WTC11 (cell line): ENCODE results near the gene HVCN1. TPM values are rescaled to one million over a fixed set of nuclear protein-coding genes. Genes with fewer than 3 reads are reported as not detected.

ENCODE experiments used
- ATAC-seq: fragments of 200-7000 bp; cut with Tn5 transposase; 2 replicates; pipeline ENCODE4 v1.10.0; 2021; ENCODE audit warnings: mild to moderate bottlenecking, moderate library complexity
- CTCF ChIA-PET: fragments of 300-600 bp; sonication (Branson Sonifier 250); formaldehyde crosslinking; loops from one replicate; lab custom pipeline; 2021; ENCODE audit warnings: antibody characterized with exemption; lab: Charles Lee
- POLR2A ChIA-PET: fragments of 350-600 bp; sonication (Branson Sonifier 250); formaldehyde crosslinking; loops from one replicate; lab custom pipeline; 2021; ENCODE audit warnings: antibody characterized with exemption; lab: Charles Lee
- DNase-seq: peaks from one replicate; pipeline ENCODE4 v3.0.0; 2021; ENCODE audit warnings: low spot score
- H3K27ac Mint-ChIP-seq: 2 replicates; pipeline ENCODE4 v1.8.0; 2021; ENCODE audit warnings: mixed read lengths
- H3K27me3 Mint-ChIP-seq: 2 replicates; pipeline ENCODE4 v1.8.0; 2021; ENCODE audit warnings: low read depth, mild to moderate bottlenecking, moderate library complexity, mixed read lengths
- H3K36me3 Mint-ChIP-seq: 2 replicates; pipeline ENCODE4 v1.8.0; 2021; ENCODE audit warnings: mixed read lengths
- H3K4me1 Mint-ChIP-seq: 2 replicates; pipeline ENCODE4 v1.8.0; 2022; ENCODE audit warnings: mixed read lengths
- H3K4me3 Mint-ChIP-seq: 2 replicates; pipeline ENCODE4 v1.8.0; 2021; ENCODE audit warnings: mild to moderate bottlenecking, moderate library complexity, mixed read lengths
- H3K9me3 Mint-ChIP-seq: 2 replicates; pipeline ENCODE4 v1.8.0; 2021; ENCODE audit warnings: mixed read lengths
- ATF1 ChIP-seq: sonication (generic); formaldehyde crosslinking; IDR thresholded peaks from 2 replicates; pipeline ENCODE4 v1.8.1; 2023; ENCODE audit warnings: mild to moderate bottlenecking, moderate library complexity, missing genetic modification reagents
- CBFB ChIP-seq: sonication (generic); formaldehyde crosslinking; IDR thresholded peaks from 2 replicates; pipeline ENCODE4 v1.8.1; 2022; ENCODE audit warnings: mild to moderate bottlenecking, low read depth, missing genetic modification reagents
- CREB1 ChIP-seq: sonication (generic); formaldehyde crosslinking; IDR thresholded peaks from 2 replicates; pipeline ENCODE4 v1.8.0; 2023; ENCODE audit warnings: mild to moderate bottlenecking, missing genetic modification reagents
- CREM ChIP-seq: sonication (generic); formaldehyde crosslinking; IDR thresholded peaks from 2 replicates; pipeline ENCODE4 v1.8.1; 2022; ENCODE audit warnings: mild to moderate bottlenecking, missing genetic modification reagents, moderate library complexity
- ELF4 ChIP-seq: sonication (generic); formaldehyde crosslinking; IDR thresholded peaks from 2 replicates; pipeline ENCODE4 v1.8.1; 2022; ENCODE audit warnings: low read depth, mild to moderate bottlenecking, moderate library complexity, missing genetic modification reagents
- FOXP1 ChIP-seq: sonication (generic); formaldehyde crosslinking; IDR thresholded peaks from 2 replicates; pipeline ENCODE4 v1.8.0; 2022; ENCODE audit warnings: missing genetic modification reagents, mild to moderate bottlenecking, moderate library complexity, borderline replicate concordance
- JUN ChIP-seq: sonication (generic); formaldehyde crosslinking; IDR thresholded peaks from 2 replicates; pipeline ENCODE4 v1.8.0; 2023; ENCODE audit warnings: mild to moderate bottlenecking, missing genetic modification reagents
- NR3C1 ChIP-seq: sonication (generic); formaldehyde crosslinking; conservative IDR thresholded peaks from 2 replicates; pipeline ENCODE4 v1.8.1; 2023; ENCODE audit warnings: low read depth, mild to moderate bottlenecking, missing genetic modification reagents
- SOX15 ChIP-seq: fragments of 250-450 bp; sonication (Bioruptor Pico); IDR thresholded peaks from 2 replicates; pipeline ENCODE4 v1.9.0; 2021; ENCODE audit warnings: mild to moderate bottlenecking
- TEAD4 ChIP-seq: sonication (generic); formaldehyde crosslinking; IDR thresholded peaks from 2 replicates; pipeline ENCODE4 v1.8.0; 2022; ENCODE audit warnings: mild to moderate bottlenecking, missing genetic modification reagents
- ZNF317 ChIP-seq: sonication (generic); formaldehyde crosslinking; IDR thresholded peaks from 2 replicates; pipeline ENCODE4 v1.8.1; 2023; ENCODE audit warnings: low read depth, mild to moderate bottlenecking, moderate library complexity, missing genetic modification reagents, borderline replicate concordance
- ZNF396 ChIP-seq: fragments of 250-450 bp; sonication (Bioruptor Pico); IDR thresholded peaks from 2 replicates; pipeline ENCODE4 v1.8.0; 2021; ENCODE audit warnings: mild to moderate bottlenecking, moderate library complexity, borderline replicate concordance
- ZNF671 ChIP-seq: fragments of 250-450 bp; sonication (Bioruptor Pico); IDR thresholded peaks from 2 replicates; pipeline ENCODE4 v1.8.0; 2021; ENCODE audit warnings: mild to moderate bottlenecking
- total RNA-seq: library from RNA; stranded (reverse); gene quantifications from 3 replicates; pipeline ENCODE4 v1.2.3, GENCODE V29; 2021
- TF ChIP-seq, protein P1 (sequence below): sonication (generic); formaldehyde crosslinking; IDR thresholded peaks from 2 replicates; pipeline ENCODE4 v1.8.1; 2023; ENCODE audit warnings: mild to moderate bottlenecking, moderate library complexity, missing genetic modification reagents
- TF ChIP-seq, protein P2 (sequence below): sonication (generic); formaldehyde crosslinking; IDR thresholded peaks from 2 replicates; pipeline ENCODE4 v1.8.1; 2023; ENCODE audit warnings: mild to moderate bottlenecking, missing genetic modification reagents, moderate library complexity
- TF ChIP-seq, protein P3 (sequence below): fragments of 250-450 bp; sonication (Bioruptor Pico); IDR thresholded peaks from 2 replicates; pipeline ENCODE4 v1.9.0; 2021; ENCODE audit warnings: moderate library complexity, mild to moderate bottlenecking, inconsistent platforms, borderline replicate concordance
- TF ChIP-seq, protein P4 (sequence below): fragments of 250-450 bp; sonication (Bioruptor Pico); IDR thresholded peaks from 2 replicates; pipeline ENCODE4 v2.1.2; 2022; ENCODE audit warnings: mild to moderate bottlenecking, moderate library complexity
- TF ChIP-seq, protein P5 (sequence below): sonication (generic); formaldehyde crosslinking; IDR thresholded peaks from 2 replicates; pipeline ENCODE4 v1.8.1; 2023; ENCODE audit warnings: mild to moderate bottlenecking, missing genetic modification reagents
- TF ChIP-seq, protein P6 (sequence below): sonication (generic); formaldehyde crosslinking; IDR thresholded peaks from 2 replicates; pipeline ENCODE4 v1.8.1; 2022; ENCODE audit warnings: mild to moderate bottlenecking, moderate library complexity, missing genetic modification reagents

Gene HVCN1
- total RNA-seq, 1 experiment from 2014 or later: 5.7 TPM

DNA sequence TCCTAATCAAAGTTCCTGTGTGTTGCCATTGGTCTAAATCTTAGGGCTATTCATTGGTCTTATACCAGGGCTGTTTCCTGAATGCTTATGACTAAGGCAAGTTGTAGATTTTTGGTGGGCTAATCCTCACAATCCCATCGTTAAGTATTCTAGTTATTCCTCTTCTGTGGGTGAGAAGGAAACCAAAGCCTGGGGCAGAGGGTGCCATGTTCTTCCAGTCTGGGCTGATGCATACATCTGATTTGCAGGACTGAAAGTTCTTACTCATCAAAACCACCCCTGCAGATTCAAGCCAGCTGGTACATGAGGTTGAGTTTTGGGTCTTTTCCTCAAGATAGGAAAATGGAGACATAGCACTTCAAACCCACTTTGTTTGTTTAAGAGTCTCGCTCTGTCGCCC is 28.1 kb upstream of the HVCN1 start (continued):
- TF ChIP-seq, protein P1, sequence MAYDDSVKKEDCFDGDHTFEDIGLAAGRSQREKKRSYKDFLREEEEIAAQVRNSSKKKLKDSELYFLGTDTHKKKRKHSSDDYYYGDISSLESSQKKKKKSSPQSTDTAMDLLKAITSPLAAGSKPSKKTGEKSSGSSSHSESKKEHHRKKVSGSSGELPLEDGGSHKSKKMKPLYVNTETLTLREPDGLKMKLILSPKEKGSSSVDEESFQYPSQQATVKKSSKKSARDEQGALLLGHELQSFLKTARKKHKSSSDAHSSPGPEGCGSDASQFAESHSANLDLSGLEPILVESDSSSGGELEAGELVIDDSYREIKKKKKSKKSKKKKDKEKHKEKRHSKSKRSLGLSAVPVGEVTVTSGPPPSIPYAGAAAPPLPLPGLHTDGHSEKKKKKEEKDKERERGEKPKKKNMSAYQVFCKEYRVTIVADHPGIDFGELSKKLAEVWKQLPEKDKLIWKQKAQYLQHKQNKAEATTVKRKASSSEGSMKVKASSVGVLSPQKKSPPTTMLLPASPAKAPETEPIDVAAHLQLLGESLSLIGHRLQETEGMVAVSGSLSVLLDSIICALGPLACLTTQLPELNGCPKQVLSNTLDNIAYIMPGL (CRISPR knock-in tag): no peak

DNA sequence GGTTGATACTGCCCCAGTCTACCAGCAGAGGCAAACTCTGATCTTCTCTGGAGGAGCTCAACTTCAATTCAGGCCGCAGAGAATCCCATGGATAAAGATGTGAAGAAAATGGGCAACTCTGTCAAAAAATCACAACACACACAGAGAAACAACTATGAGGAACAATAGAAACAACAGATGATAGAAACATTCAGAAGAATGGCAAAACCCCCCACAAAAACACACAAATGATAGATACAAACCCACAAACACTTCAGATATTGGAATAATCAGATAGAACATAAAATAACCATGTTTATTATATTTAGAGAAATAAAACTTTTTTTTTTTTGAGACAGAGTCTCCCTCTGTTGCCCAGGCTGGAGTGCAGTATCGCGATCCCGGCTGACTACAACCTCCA is 20.0 kb upstream of the HVCN1 start:
- Mint-ChIP-seq H3K9me3 (no peaks in the 10 kb centered on the region), H3K4me3 (no peak overlapping the region), H3K36me3 (no peaks in the 10 kb centered on the region), H3K27ac (no peak overlapping the region; the same call in 1 of the 2 replicates), H3K4me1 (0 out of 2 replicates have a peak, but pooled peaks cover 2% of the 10 kb centered on the region), H3K27me3 (no peaks in the 10 kb centered on the region)
- ATAC-seq (no peak), DNase-seq (no peak)
- ChIA-PET CTCF (interaction anchor here (0.6 to 0.7 kb wide), 3 partner anchors 22 to 721 kb away, joined by 3 read pairs; no protein-coding TSS in a partner anchor), POLR2A (no interaction called here)
- TF ChIP-seq, protein P2, sequence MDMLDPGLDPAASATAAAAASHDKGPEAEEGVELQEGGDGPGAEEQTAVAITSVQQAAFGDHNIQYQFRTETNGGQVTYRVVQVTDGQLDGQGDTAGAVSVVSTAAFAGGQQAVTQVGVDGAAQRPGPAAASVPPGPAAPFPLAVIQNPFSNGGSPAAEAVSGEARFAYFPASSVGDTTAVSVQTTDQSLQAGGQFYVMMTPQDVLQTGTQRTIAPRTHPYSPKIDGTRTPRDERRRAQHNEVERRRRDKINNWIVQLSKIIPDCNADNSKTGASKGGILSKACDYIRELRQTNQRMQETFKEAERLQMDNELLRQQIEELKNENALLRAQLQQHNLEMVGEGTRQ (CRISPR knock-in tag): no peak
- TF ChIP-seq ATF1 (CRISPR knock-in tag): no peak

DNA sequence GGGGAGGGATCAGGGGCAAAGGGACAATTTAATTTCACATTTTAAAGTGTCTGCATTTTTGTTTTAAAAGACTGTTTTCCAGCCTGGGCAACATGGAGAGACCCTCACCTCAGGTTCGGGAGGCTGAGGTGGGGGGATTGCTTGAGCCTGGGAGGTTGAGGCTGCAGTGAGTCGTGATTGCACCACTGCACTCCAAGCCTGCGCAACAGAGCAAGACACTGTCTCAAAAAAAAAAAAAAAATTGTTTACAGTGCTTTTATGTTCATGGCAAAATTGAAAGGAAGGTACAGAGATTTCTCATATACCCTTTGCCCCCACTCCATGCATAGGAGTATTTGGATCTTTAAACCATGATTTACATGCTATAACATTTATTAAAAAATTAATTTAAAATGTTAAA is 16.4 kb upstream of the HVCN1 start:
- DNase-seq (no peak), ATAC-seq (no peak)
- Mint-ChIP-seq H3K4me3 (no peak overlapping the region), H3K27ac (no peak overlapping the region), H3K4me1 (0 out of 2 replicates have a peak, but pooled peaks cover 2% of the 10 kb centered on the region), H3K27me3 (no peaks in the 10 kb centered on the region), H3K9me3 (no peaks in the 10 kb centered on the region), H3K36me3 (no peaks in the 10 kb centered on the region)
- ChIA-PET CTCF (interaction anchor here (0.6 to 1.3 kb wide), 21 partner anchors 8 to 627 kb away, joined by 3 to 23 read pairs (median 4); partner anchors contain the start of genes ARPC3 and FAM216A), POLR2A (interaction anchor here (0.7 kb wide), 1 partner anchor 219 kb away, joined by 6 read pairs; no protein-coding TSS in a partner anchor)
- TF ChIP-seq ZNF317 (CRISPR knock-in tag) (no peak), TEAD4 (CRISPR knock-in tag) (no peak), CREB1 (CRISPR knock-in tag) (no peak)
- TF ChIP-seq, protein P3, sequence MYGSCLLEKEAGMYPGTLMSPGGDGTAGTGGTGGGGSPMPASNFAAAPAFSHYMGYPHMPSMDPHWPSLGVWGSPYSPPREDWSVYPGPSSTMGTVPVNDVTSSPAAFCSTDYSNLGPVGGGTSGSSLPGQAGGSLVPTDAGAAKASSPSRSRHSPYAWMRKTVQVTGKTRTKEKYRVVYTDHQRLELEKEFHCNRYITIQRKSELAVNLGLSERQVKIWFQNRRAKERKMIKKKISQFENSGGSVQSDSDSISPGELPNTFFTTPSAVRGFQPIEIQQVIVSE (CRISPR knock-in tag): no peak

DNA sequence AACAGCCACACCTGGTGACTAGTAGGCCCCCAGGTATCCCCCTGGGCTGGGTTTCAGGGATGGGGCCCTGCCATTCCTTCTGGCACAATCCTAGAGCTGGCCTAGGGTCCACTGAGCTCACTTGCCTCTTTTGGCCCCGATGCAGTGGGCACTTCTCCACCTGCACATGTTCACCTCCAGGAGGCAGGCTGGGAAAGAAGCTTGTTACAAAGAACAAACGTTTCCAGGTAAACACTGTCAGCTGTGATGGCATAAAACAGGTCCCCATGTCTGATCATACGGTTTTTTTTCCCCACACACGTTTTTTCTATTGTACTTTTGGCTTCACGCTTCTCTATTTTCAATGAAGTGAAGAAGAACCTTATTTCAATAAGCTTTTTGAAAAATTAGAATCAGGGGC is 15.8 kb upstream of the HVCN1 start:
- Mint-ChIP-seq H3K4me3 (no peak overlapping the region), H3K4me1 (0 out of 2 replicates have a peak, but pooled peaks cover 2% of the 10 kb centered on the region), H3K27ac (no peak overlapping the region), H3K27me3 (no peaks in the 10 kb centered on the region; the same call in 1 of the 2 replicates), H3K9me3 (no peaks in the 10 kb centered on the region), H3K36me3 (no peaks in the 10 kb centered on the region)
- ChIA-PET POLR2A (no interaction called here), CTCF (interaction anchor here (0.5 to 1.3 kb wide), 24 partner anchors 9 to 627 kb away, joined by 3 to 23 read pairs (median 4); partner anchors contain the start of genes ARPC3 and FAM216A)
- DNase-seq (peak; percentile 42), ATAC-seq (peak; percentile 88)
- TF ChIP-seq, protein P4, sequence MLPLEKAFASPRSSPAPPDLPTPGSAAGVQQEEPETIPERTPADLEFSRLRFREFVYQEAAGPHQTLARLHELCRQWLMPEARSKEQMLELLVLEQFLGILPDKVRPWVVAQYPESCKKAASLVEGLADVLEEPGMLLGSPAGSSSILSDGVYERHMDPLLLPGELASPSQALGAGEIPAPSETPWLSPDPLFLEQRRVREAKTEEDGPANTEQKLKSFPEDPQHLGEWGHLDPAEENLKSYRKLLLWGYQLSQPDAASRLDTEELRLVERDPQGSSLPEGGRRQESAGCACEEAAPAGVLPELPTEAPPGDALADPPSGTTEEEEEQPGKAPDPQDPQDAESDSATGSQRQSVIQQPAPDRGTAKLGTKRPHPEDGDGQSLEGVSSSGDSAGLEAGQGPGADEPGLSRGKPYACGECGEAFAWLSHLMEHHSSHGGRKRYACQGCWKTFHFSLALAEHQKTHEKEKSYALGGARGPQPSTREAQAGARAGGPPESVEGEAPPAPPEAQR (CRISPR knock-in tag): no peak
- TF ChIP-seq NR3C1: no peak
- no peak for TF ChIP-seq ZNF671
- TF ChIP-seq, protein P5, sequence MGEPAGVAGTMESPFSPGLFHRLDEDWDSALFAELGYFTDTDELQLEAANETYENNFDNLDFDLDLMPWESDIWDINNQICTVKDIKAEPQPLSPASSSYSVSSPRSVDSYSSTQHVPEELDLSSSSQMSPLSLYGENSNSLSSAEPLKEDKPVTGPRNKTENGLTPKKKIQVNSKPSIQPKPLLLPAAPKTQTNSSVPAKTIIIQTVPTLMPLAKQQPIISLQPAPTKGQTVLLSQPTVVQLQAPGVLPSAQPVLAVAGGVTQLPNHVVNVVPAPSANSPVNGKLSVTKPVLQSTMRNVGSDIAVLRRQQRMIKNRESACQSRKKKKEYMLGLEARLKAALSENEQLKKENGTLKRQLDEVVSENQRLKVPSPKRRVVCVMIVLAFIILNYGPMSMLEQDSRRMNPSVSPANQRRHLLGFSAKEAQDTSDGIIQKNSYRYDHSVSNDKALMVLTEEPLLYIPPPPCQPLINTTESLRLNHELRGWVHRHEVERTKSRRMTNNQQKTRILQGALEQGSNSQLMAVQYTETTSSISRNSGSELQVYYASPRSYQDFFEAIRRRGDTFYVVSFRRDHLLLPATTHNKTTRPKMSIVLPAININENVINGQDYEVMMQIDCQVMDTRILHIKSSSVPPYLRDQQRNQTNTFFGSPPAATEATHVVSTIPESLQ (CRISPR knock-in tag): no peak
- no peak for TF ChIP-seq JUN (CRISPR knock-in tag)
- no peak for TF ChIP-seq CREB1 (CRISPR knock-in tag)
- no peak for TF ChIP-seq ELF4 (CRISPR knock-in tag)
- TF ChIP-seq, protein P6, sequence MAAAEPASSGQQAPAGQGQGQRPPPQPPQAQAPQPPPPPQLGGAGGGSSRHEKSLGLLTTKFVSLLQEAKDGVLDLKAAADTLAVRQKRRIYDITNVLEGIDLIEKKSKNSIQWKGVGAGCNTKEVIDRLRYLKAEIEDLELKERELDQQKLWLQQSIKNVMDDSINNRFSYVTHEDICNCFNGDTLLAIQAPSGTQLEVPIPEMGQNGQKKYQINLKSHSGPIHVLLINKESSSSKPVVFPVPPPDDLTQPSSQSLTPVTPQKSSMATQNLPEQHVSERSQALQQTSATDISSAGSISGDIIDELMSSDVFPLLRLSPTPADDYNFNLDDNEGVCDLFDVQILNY (CRISPR knock-in tag): no peak
- no peak for TF ChIP-seq SOX15 (CRISPR knock-in tag)
- no peak for TF ChIP-seq CBFB (CRISPR knock-in tag)
- no peak for TF ChIP-seq CREM (CRISPR knock-in tag)
- no peak for TF ChIP-seq FOXP1 (CRISPR knock-in tag)
- no peak for TF ChIP-seq ZNF396 (CRISPR knock-in tag)
